KOPT-K1 (cell line): ENCODE results near the gene DOCK6.

Experiments used
- H3K27ac ChIP-seq: fragments of 200-600 bp; sonication (generic); 2 replicates; pipeline ENCODE4 v1.5.1; 2016; ENCODE audit warnings: antibody characterized with exemption, mild to moderate bottlenecking, low read depth, low read length; ENCODE audit not compliant: poor library complexity, severe bottlenecking
- H3K36me3 ChIP-seq: fragments of 200-600 bp; sonication (generic); 2 replicates; pipeline ENCODE4 v1.5.1; 2017; ENCODE audit warnings: antibody characterized with exemption, mild to moderate bottlenecking, low read length, moderate library complexity; ENCODE audit not compliant: insufficient read depth
- H3K9me3 ChIP-seq: fragments of 200-600 bp; sonication (generic); 2 replicates; pipeline ENCODE4 v1.5.1; 2017; ENCODE audit warnings: antibody characterized with exemption, low read length, mild to moderate bottlenecking; ENCODE audit not compliant: insufficient read depth, poor library complexity, severe bottlenecking

Gene DOCK6

GRCh38 chr19:11264452-11265176 is 2.3 kb upstream of the DOCK6 start:
- no peaks in the 10 kb centered on the region for H3K9me3 ChIP-seq
- H3K27ac ChIP-seq, result no peak overlapping the region
- no peaks in the 10 kb centered on the region for H3K36me3 ChIP-seq

- Histone ChIP-seq H3K9me3 (no peaks in the 10 kb centered on the region), H3K27ac (no peak overlapping the region)
Observed at GRCh38 chr19:11263726-11264125, 1.4 kb upstream of the DOCK6 start.

GRCh38 chr19:11261431-11261970 is 823 bp downstream of the DOCK6 start:
- Histone ChIP-seq H3K27ac (no peak overlapping the region), H3K9me3 (no peaks in the 10 kb centered on the region), H3K36me3 (no peaks in the 10 kb centered on the region)

More at GRCh38 chr19:11263726-11264125, 1.4 kb upstream of the DOCK6 start:
- H3K36me3 ChIP-seq, result no peaks in the 10 kb centered on the region

GRCh38 chr19:11260996-11261395 is 1.3 kb downstream of the DOCK6 start:
- no peaks in the 10 kb centered on the region for H3K36me3 ChIP-seq
- H3K9me3 ChIP-seq, result no peaks in the 10 kb centered on the region
- no peak overlapping the region for H3K27ac ChIP-seq

- H3K27ac ChIP-seq, result no peak overlapping the region
- H3K36me3 ChIP-seq, result no peaks in the 10 kb centered on the region
- H3K9me3 ChIP-seq, result no peaks in the 10 kb centered on the region
Observed at GRCh38 chr19:11257846-11258380, 4.4 kb downstream of the DOCK6 start.

GRCh38 chr19:11256189-11256588 is 6.1 kb downstream of the DOCK6 start:
- no peaks in the 10 kb centered on the region for H3K36me3 ChIP-seq
- no peaks in the 10 kb centered on the region for H3K9me3 ChIP-seq
- no peak overlapping the region for H3K27ac ChIP-seq

GRCh38 chr19:11254666-11255065 is 7.7 kb downstream of the DOCK6 start:
- Histone ChIP-seq H3K9me3 (no peaks in the 10 kb centered on the region), H3K36me3 (no peaks in the 10 kb centered on the region), H3K27ac (no peak overlapping the region)

- no peaks in the 10 kb centered on the region for H3K36me3 ChIP-seq
- H3K27ac ChIP-seq, result no peak overlapping the region
- no peaks in the 10 kb centered on the region for H3K9me3 ChIP-seq
Observed at GRCh38 chr19:11252665-11253355, 9.5 kb downstream of the DOCK6 start.

- Histone ChIP-seq H3K9me3 (no peaks in the 10 kb centered on the region), H3K27ac (no peak overlapping the region), H3K36me3 (no peaks in the 10 kb centered on the region)
Observed at GRCh38 chr19:11251650-11252314, 10.5 kb downstream of the DOCK6 start.

GRCh38 chr19:11251217-11251616 is 11.1 kb downstream of the DOCK6 start:
- Histone ChIP-seq H3K36me3 (no peaks in the 10 kb centered on the region), H3K27ac (no peak overlapping the region), H3K9me3 (no peaks in the 10 kb centered on the region)

GRCh38 chr19:11248852-11249251 is 13.5 kb downstream of the DOCK6 start:
- Histone ChIP-seq H3K9me3 (no peaks in the 10 kb centered on the region), H3K36me3 (no peaks in the 10 kb centered on the region), H3K27ac (no peak overlapping the region)

GRCh38 chr19:11247934-11248333 is 14.4 kb downstream of the DOCK6 start:
- no peak overlapping the region for H3K27ac ChIP-seq
- no peaks in the 10 kb centered on the region for H3K9me3 ChIP-seq
- no peaks in the 10 kb centered on the region for H3K36me3 ChIP-seq

GRCh38 chr19:11247391-11247790 is 14.9 kb downstream of the DOCK6 start:
- H3K9me3 ChIP-seq, result no peaks in the 10 kb centered on the region
- no peak overlapping the region for H3K27ac ChIP-seq
- no peaks in the 10 kb centered on the region for H3K36me3 ChIP-seq

- no peaks in the 10 kb centered on the region for H3K36me3 ChIP-seq
- H3K9me3 ChIP-seq, result no peaks in the 10 kb centered on the region
- no peak overlapping the region for H3K27ac ChIP-seq
Observed at GRCh38 chr19:11246941-11247340, 15.4 kb downstream of the DOCK6 start.
